SIG-M5 treated with dmso at 0.1 percent for 504 hours (cell line): ENCODE measurements around the gene ANKRD29.
"Not testable (repeated sequence)": the region's sequence is repeated elsewhere in the genome, so short reads cannot be mapped to it uniquely, and the experiment has no call there.

Source experiments
- DNase-seq: peaks from one replicate; lab custom pipeline; 2025; ENCODE audit not compliant: unreplicated experiment; lab: John Stamatoyannopoulos, UW

The ANKRD29 gene

DNA sequence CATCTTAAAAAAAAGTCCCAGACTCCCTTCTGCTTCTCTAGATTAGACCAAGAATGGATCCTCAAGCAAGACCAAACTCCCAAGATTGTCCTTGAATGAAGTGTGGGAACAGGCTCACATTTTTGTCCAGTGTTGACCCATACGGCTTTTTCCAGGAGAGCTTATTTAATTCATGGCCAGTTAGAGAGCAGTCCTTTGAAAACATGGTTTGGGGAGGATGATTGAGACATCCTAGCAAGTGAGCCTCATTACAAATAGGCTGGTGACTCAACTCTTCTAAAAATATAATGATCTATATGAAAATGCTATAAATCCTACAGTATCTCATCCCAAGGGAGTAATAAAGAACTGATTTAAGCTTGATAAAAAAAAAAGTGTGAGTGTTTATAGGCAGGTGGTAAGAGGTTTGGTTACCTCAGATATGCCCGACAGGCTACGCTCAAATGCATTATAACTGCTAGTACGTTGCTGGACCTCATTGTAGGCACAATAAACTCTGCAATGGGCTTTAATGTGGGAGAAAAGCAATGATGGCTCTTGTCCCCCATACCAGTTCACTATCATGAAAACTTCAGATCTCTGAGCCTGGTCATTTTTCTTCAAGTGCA, 17.0 kb downstream of the ANKRD29 start:
- no peak for DNase-seq

DNA sequence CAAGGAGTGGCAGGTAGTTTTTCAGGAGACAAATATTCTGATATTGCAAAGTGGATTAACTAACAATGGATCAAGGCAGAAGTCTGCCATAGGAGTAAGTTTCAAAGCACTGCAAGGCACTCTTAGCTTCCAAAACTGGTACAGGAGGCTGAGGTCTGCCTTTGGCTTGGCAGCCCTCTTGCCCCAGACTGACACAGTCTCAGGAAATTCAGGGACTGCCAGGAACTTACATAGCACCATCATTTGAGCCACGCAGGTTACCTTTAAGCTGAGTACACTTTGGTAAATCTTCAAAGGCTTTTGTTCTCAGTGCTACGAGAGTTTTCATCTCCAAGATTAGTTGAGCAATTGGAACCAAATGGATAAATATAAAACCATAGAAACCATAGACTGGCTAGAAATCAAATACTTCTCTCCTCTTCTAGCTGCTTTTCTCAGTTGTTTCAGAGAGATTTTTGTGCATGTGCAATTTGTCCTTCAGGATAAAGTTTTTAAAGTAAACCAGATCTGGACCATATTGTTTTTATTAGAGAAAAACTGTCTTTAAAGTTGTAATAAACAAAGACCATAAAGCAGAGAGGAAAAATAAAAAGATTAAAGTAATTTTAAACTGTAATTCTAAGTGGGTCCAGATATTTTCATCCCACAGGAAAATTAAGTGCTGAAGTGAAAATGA, 18.8 kb downstream of the ANKRD29 start:
- no peak for DNase-seq

DNA sequence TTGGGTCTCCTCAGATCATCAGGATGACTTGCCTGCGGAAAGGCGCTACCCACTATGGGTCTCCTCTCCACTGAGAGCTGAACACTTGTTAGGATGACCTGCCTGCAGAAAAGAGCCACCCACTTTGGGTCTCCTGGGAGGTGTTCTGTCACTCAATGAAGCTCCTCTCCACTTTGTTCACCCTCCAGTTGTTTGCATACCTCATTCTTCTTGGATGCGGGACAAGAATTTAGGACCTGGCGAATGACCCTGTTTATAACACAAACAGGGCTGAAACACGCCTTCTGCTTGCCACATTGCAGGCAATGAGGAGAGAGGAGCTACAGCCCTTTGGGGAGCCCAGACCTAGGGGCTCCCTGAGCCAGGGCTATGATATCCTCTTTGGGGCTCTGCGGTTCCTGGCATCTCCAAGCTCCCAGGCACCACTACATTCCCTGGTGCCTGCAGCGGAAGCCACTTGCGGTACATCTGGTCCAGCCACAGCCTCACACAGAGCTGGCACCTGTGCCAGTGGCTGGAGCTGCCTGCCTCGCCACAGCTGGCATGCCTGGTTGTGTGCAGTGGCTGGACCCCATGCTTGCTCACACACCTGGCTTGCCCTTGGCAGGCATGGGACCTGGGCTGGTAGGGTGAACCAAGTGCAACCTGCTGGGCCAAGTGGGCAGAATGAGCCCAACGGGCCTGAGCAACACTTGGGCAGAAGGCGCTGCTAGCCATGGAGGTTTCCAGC, 20.6 kb downstream of the ANKRD29 start:
- no peak for DNase-seq

GRCh38 chr18:23641143-23641720, 21.5 kb downstream of the ANKRD29 start:
- no peak for DNase-seq

GRCh38 chr18:23640052-23640451, 22.7 kb downstream of the ANKRD29 start:
- DNase-seq: no peak

- DNase-seq: not testable (repeated sequence)
These were observed 26.3 kb downstream of the ANKRD29 start for GRCh38 chr18:23636433-23636832.

DNA sequence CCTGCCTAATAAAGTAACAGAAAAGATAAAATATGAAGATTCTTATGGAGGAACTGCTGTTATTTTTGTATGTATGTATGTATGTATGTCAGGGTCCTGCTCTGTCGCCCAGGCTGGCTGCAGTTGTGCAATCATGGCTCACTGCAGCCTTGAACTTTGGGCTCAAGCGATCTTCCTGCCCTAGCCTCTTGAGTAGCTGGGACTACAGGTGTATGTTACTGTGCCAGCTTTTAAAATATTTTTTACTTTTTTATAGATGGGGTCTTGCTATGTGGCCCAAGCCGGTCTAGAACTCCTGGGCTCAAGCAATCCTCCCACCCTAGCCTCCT, 26.7 kb downstream of the ANKRD29 start:
- no peak for DNase-seq

- no peak for DNase-seq
These were observed 27.2 kb downstream of the ANKRD29 start for GRCh38 chr18:23635283-23636070.

- DNase-seq: no peak
These were observed 28.0 kb downstream of the ANKRD29 start for GRCh38 chr18:23634692-23635091.

DNA sequence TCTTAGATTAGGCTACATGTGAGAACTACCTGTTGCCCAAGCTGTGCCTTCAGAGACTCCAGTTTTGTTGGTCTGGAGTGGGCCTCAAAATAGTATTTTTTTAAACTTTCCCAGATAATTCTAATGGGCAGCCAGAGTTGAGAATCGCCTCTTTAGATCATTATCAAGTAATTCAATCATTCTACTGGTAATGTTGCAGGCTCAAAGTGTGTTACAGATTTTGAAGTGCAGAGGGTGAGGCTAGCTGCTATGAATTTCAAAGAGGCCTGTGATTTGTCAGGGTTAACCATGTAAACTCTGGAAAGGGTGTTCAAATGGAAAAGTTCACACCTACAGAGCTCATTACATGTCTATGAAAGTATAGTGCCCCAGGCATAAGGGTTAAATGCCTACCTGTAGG, 30.1 kb downstream of the ANKRD29 start:
- no peak for DNase-seq

GRCh38 chr18:23631746-23632145, 31.0 kb downstream of the ANKRD29 start:
- DNase-seq: no peak

- no peak for DNase-seq
These were observed 31.4 kb downstream of the ANKRD29 start for GRCh38 chr18:23631312-23631711.

- DNase-seq: no peak
These were observed 33.2 kb downstream of the ANKRD29 start for GRCh38 chr18:23629444-23629946.

- no peak for DNase-seq
These were observed 34.7 kb downstream of the ANKRD29 start for GRCh38 chr18:23627970-23628369.

- DNase-seq: peak; percentile 21
These were observed 35.4 kb downstream of the ANKRD29 start for GRCh38 chr18:23627321-23627720.

GRCh38 chr18:23626451-23627279, 36.0 kb downstream of the ANKRD29 start:
- DNase-seq: no peak

- DNase-seq: no peak
These were observed 39.7 kb downstream of the ANKRD29 start for GRCh38 chr18:23623040-23623439.

DNA sequence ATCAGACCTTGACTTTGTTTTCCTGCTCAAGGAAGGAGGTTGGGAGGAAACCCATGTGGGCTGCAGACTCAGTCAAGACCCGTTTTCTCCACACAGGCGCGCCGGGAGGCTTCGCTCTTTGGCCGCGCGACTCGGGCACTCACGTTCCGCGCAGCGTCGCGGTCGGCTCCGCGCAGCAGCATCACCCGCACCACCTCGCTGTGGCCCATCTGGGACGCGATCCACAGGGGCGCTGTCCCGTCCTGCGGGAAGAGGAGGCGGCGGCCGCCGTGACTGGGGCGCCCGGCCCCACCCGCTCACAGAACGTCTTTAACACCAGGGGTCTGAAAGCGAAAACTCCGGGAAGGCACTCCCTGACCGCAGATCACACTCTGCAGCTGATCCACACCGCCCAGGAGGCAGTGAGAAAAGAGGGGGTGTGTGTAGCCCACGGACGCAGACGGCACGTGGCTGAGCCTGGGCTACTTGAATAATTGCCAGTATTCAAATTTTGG, 43.3 kb downstream of the ANKRD29 start:
- DNase-seq: no peak

DNA sequence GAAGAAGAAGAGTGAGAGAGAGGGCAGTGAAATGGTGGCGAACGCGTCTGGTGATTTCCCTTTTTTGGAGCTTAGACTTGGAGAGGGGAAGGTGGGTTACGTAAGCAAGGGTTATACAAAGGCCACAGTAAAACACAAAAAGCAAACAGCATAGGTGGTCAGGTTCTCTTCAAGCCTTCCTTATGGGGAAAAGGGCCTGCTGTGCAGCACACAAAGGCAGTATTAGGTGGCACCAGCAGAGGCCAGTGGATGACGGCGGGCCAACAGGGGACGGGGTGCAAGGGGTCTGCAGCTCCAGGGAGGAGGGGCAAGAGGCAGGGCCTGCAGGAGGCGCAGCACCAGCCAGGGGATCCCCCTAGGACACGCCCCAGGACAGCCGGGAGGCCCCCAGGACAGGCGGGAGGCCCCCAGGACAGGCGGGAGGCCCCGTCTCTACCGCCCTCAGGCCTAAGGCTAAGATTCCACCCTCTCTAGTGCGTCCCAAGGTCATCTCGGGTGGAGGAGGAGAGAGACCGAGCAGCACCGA, 43.8 kb downstream of the ANKRD29 start:
- DNase-seq: peak; percentile 89
